ENCODE results near the gene CPT1C. TPM values are rescaled to one million over a fixed set of nuclear protein-coding genes. Genes with fewer than 3 reads are reported as not detected.

The CPT1C gene
- total RNA-seq, 4 donors from 2014 or later = 1.5 to 10.9 (median 2.2) TPM

DNA sequence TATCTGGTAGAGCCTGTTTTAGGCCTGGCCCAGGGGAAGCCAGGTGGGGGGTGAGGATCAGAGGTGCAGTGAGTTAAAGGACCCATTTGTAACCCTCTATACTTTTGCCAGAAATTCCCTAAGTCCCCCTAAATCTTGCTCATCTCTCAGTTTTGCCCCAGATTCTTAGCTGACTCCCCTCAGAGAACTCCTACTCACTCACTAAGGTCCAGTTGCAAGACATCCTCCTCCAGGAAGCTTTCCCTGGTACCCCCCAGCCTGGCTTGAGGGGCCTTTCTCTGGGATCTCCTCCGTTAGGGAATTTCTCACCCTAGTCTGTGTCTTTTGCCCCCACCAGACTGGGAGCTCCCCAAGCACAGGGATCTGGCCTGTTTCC lies 70.3 kb downstream of the CPT1C start:
- no peak overlapping the region for H3K27ac ChIP-seq
- H3K9me3 ChIP-seq = peaks cover 0 to 2% of the 10 kb centered on the region in 2 donors
- no peaks in the 10 kb centered on the region for H3K27me3 ChIP-seq
- H3K4me3 ChIP-seq = no peak overlapping the region
- intact Hi-C loops (cut with DNase I; ENCODE audit: low total_unique reads) = no loop called here
- peaks cover 0 to 8% (median 7%) of the 10 kb centered on the region in 4 donors for H3K4me1 ChIP-seq
- H3K36me3 ChIP-seq = no peaks in the 10 kb centered on the region
- no peak for TF ChIP-seq POLR2AphosphoS5 (IDR thresholded peaks at IDR 0.05)
- TF ChIP-seq, protein P1, sequence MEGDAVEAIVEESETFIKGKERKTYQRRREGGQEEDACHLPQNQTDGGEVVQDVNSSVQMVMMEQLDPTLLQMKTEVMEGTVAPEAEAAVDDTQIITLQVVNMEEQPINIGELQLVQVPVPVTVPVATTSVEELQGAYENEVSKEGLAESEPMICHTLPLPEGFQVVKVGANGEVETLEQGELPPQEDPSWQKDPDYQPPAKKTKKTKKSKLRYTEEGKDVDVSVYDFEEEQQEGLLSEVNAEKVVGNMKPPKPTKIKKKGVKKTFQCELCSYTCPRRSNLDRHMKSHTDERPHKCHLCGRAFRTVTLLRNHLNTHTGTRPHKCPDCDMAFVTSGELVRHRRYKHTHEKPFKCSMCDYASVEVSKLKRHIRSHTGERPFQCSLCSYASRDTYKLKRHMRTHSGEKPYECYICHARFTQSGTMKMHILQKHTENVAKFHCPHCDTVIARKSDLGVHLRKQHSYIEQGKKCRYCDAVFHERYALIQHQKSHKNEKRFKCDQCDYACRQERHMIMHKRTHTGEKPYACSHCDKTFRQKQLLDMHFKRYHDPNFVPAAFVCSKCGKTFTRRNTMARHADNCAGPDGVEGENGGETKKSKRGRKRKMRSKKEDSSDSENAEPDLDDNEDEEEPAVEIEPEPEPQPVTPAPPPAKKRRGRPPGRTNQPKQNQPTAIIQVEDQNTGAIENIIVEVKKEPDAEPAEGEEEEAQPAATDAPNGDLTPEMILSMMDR (IDR thresholded peaks at IDR 0.05) = no peak
- no peak for TF ChIP-seq EP300 (IDR thresholded peaks at IDR 0.05; ENCODE audit: low read depth)
- no peak for TF ChIP-seq POLR2A (IDR thresholded peaks at IDR 0.05)
- in situ Hi-C loops (cut with MboI; ENCODE audit: low pct_ligation_motif_present in 1 of 4, low pct_unique_long_range_greater_than_20kb in 1 of 4, low sequenced_read_pairs in 3 of 4) = no loop called here
- WGBS, 2 donors (ENCODE audit: low coverage in 1 of 2) = 93% methylated on average over 1 of the region's 1 CpG; no CpG with 5 or more reads in 1 of the 2 donors
- no peak for DNase-seq

DNA sequence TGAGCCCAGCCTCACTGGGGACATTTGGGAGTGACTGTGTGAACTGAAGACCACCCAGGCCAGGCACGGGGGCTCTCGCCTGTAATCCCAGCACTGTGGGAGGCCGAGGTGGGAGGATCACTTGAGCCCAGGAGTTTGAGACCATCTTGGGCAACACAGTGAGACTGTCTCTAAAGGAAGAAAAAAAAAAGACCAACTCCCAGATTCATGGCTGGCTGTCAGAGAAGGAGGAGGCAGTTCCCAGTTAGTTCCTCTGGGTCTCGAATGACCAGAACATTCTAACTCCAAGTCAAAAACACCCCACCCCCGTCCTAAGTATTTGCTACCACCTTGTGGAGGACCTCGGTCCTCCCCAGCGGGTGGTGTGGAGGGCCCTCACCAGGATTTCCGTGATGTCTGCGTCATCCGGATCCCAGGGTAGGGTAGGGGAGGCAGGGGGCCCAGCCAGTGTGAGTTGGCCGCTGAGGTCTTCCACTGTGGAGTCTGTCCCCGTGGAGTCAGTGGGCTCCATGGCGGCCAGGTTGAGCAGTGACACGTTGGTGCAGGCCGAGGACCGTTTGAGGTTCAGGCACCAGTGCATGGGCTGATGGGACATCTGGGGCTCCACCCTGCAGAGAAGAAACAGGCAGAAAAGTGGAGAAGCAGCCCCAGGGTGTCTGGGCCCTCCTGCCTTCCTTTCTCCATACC lies 70.9 kb downstream of the CPT1C start:
- peaks cover 0 to 8% (median 7%) of the 10 kb centered on the region in 4 donors for H3K4me1 ChIP-seq
- intact Hi-C loops (cut with DNase I; ENCODE audit: low total_unique reads) (no loop called here), in situ Hi-C loops (cut with MboI; ENCODE audit: low pct_ligation_motif_present in 1 of 4, low pct_unique_long_range_greater_than_20kb in 1 of 4, low sequenced_read_pairs in 3 of 4) (no loop called here)
- TF ChIP-seq POLR2A (IDR thresholded peaks at IDR 0.05) (no peak), EP300 (IDR thresholded peaks at IDR 0.05; ENCODE audit: low read depth) (no peak), POLR2AphosphoS5 (IDR thresholded peaks at IDR 0.05) (no peak)
- TF ChIP-seq, protein P1 (IDR thresholded peaks at IDR 0.05) = no peak
- H3K9me3 ChIP-seq = no peaks in the 10 kb centered on the region
- no peaks in the 10 kb centered on the region for H3K27me3 ChIP-seq
- H3K4me3 ChIP-seq = no peak overlapping the region
- no peak for DNase-seq
- 74 to 80% methylated on average over 3 to 16 of the region's 16 CpGs for WGBS, 2 donors (ENCODE audit: low coverage in 1 of 2)
- no peaks in the 10 kb centered on the region for H3K36me3 ChIP-seq
- H3K27ac ChIP-seq = no peak overlapping the region

DNA sequence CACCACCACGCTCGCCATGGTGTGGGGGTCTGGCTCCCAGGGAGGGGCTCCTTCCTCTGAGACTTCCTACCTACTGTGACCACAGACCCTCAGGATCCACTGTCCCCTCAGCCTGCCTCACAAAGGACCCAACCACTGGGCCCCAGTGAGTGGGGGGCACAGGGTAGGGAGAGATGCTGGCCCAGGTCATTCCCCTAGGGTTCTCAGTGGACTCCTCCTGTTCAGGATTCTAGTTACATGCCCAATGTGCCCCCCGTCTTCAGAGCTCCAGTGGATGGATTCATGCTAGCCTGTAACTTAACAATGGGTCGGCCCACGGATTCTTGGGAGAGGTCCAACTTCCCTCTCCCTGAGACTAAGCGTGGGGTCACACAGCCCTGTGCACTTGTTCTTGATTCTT lies 72.3 kb downstream of the CPT1C start, which contains the start of gene TSKS:
TSKS (minus strand) TSS at position 77 of the 400 bp plus-strand sequence; CDS start at position 18, 59 bp downstream.
- Histone ChIP-seq H3K4me1 (peaks cover 8 to 17% (median 16%) of the 10 kb centered on the region in 4 donors), H3K27ac (no peak within 1 kb of the TSS), H3K9me3 (no peaks in the 10 kb centered on the region), H3K36me3 (no peaks in the 10 kb centered on the region), H3K27me3 (no peaks in the 10 kb centered on the region), H3K4me3 (no peak within 1 kb of the TSS)
- intact Hi-C loops (cut with DNase I; ENCODE audit: low total_unique reads) = no loop called here
- TF ChIP-seq POLR2AphosphoS5 (IDR thresholded peaks at IDR 0.05) (no peak), POLR2A (IDR thresholded peaks at IDR 0.05) (no peak), EP300 (IDR thresholded peaks at IDR 0.05; ENCODE audit: low read depth) (no peak)
- TF ChIP-seq, protein P1 (IDR thresholded peaks at IDR 0.05) = no peak
- WGBS, 2 donors (ENCODE audit: low coverage in 1 of 2) = 80% methylated on average over 6 of the region's 6 CpGs; no CpG with 5 or more reads in 1 of the 2 donors
- no peak for DNase-seq
- in situ Hi-C loops (cut with MboI; ENCODE audit: low pct_ligation_motif_present in 1 of 4, low pct_unique_long_range_greater_than_20kb in 1 of 4, low sequenced_read_pairs in 3 of 4) = no loop called here

Small RNAs within 50 kb of the gene (small RNA-seq; reads per million reads assigned to genes)
- 0 reads per million in 4 donors for gene MIR5088

Other genes with a start within 250 kb of the CPT1C start
- gene SLC17A7, start 249.6 kb upstream of the CPT1C start, total RNA-seq = 1 to 10 TPM in 1 of 4 donors, under 1 TPM in 1, not detected in 2; 0.55 to 1.1 TPM
- 100 to 1,000 TPM in 1 of 4 donors, 10 to 100 TPM in 3; 52.7 to 105 (median 90.4) TPM for gene PIH1D1, start 239.3 kb upstream of the CPT1C start, total RNA-seq
- gene ALDH16A1, start 237.9 kb upstream of the CPT1C start, total RNA-seq = 100 to 1,000 TPM in 1 of 4 donors, 10 to 100 TPM in 3; 24.3 to 465 (median 43.1) TPM
- gene FLT3LG, start 216.9 kb upstream of the CPT1C start, total RNA-seq = 1 to 10 TPM in 2 of 4 donors, under 1 TPM in 1, not detected in 1; 1.00 to 4.0 (median 3.2) TPM
- 1,000 to 10,000 TPM; 1,219 to 2,956 (median 2,884) TPM for gene RPL13A, start 203.5 kb upstream of the CPT1C start, total RNA-seq
- 1,000 to 10,000 TPM; 1,601 to 4,774 (median 2,823) TPM for gene RPS11, start 194.7 kb upstream of the CPT1C start, total RNA-seq
- 100 to 1,000 TPM; 425 to 562 (median 519) TPM for gene FCGRT, start 178.5 kb upstream of the CPT1C start, total RNA-seq
- gene RCN3, start 163.1 kb upstream of the CPT1C start, total RNA-seq = 100 to 1,000 TPM in 1 of 4 donors, 10 to 100 TPM in 3; 26.2 to 119 (median 57.4) TPM
- gene NOSIP, start 110.6 kb upstream of the CPT1C start, total RNA-seq = 100 to 1,000 TPM in 1 of 4 donors, 10 to 100 TPM in 3; 56.5 to 105 (median 74.4) TPM
- gene PRRG2, start 109.8 kb upstream of the CPT1C start, total RNA-seq = 10 to 100 TPM in 2 of 4 donors, 1 to 10 TPM in 1, under 1 TPM in 1; 0.40 to 22.7 (median 12.2) TPM
- 10 to 100 TPM; 12.2 to 54.7 (median 30.0) TPM for gene PRR12, start 99.9 kb upstream of the CPT1C start, total RNA-seq
- gene RRAS, start 51.0 kb upstream of the CPT1C start, total RNA-seq = 10 to 100 TPM; 31.8 to 97.6 (median 58.2) TPM
- 100 to 1,000 TPM in 1 of 4 donors, 10 to 100 TPM in 3; 20.2 to 118 (median 32.7) TPM for gene SCAF1, start 48.9 kb upstream of the CPT1C start, total RNA-seq
- 100 to 1,000 TPM in 2 of 4 donors, 10 to 100 TPM in 2; 73.0 to 164 (median 104) TPM for gene IRF3, start 25.3 kb upstream of the CPT1C start, total RNA-seq
- gene BCL2L12, start 25.2 kb upstream of the CPT1C start, total RNA-seq = 10 to 100 TPM in 1 of 4 donors, 1 to 10 TPM in 3; 5.4 to 10.2 (median 6.9) TPM
- gene PRMT1, start 13.8 kb upstream of the CPT1C start, total RNA-seq = 100 to 1,000 TPM in 1 of 4 donors, 10 to 100 TPM in 3; 45.6 to 116 (median 70.3) TPM
- under 1 TPM in 2 of 4 donors, not detected in 2; 0.41 to 0.95 TPM for gene ADM5, start 1.5 kb upstream of the CPT1C start, total RNA-seq
- 10 to 100 TPM in 1 of 4 donors, under 1 TPM in 2, not detected in 1; 0.32 to 12.7 (median 0.82) TPM for gene TSKS, start 72.2 kb downstream of the CPT1C start, total RNA-seq
- gene AP2A1, start 75.9 kb downstream of the CPT1C start, total RNA-seq = 100 to 1,000 TPM in 2 of 4 donors, 10 to 100 TPM in 2; 71.1 to 125 (median 93.0) TPM
- 10 to 100 TPM; 10.2 to 20.1 (median 13.1) TPM for gene FUZ, start 122.2 kb downstream of the CPT1C start, total RNA-seq
- gene MED25, start 127.2 kb downstream of the CPT1C start, total RNA-seq = 10 to 100 TPM; 26.9 to 46.6 (median 38.7) TPM
- gene PTOV1, start 160.0 kb downstream of the CPT1C start, total RNA-seq = 100 to 1,000 TPM in 1 of 4 donors, 10 to 100 TPM in 3; 62.3 to 203 (median 66.8) TPM
- 100 to 1,000 TPM in 2 of 4 donors, 10 to 100 TPM in 2; 60.8 to 128 (median 99.6) TPM for gene PNKP, start 176.5 kb downstream of the CPT1C start, total RNA-seq
- gene AKT1S1, start 186.2 kb downstream of the CPT1C start, total RNA-seq = 10 to 100 TPM; 15.3 to 29.7 (median 22.7) TPM
- 10 to 100 TPM; 26.4 to 80.8 (median 47.9) TPM for gene TBC1D17, start 186.6 kb downstream of the CPT1C start, total RNA-seq
- gene IL4I1, start 205.8 kb downstream of the CPT1C start, total RNA-seq = 1 to 10 TPM in 1 of 4 donors, not detected in 3; 2.1 TPM
- 10 to 100 TPM in 1 of 4 donors, 1 to 10 TPM in 3; 2.6 to 10.5 (median 5.4) TPM for gene ATF5, start 238.1 kb downstream of the CPT1C start, total RNA-seq
- 100 to 1,000 TPM in 1 of 4 donors, 10 to 100 TPM in 3; 30.3 to 136 (median 32.6) TPM for gene NUP62, start 238.4 kb downstream of the CPT1C start, total RNA-seq